CMK (cell line): ENCODE data around the gene S100A6.
"Not testable (repeated sequence)": the region's sequence is repeated elsewhere in the genome, so short reads cannot be mapped to it uniquely, and the experiment has no call there.

Source experiments
- DNase-seq: peaks from one replicate; pipeline ENCODE4 v3.0.0-alpha.2; 2010; ENCODE audit warnings: low read depth

The S100A6 gene

GRCh38 chr1:153535242-153536011 is at the start of gene S100A6:
TSS of gene S100A6 (minus strand) at chr1:153535991. CDS start at chr1:153535339, 652 bp downstream.
- DNase-seq = no peak

- DNase-seq = no peak
Observed at GRCh38 chr1:153585006-153585405, 49.2 kb upstream of the S100A6 start.

GRCh38 chr1:153583976-153584375 is 48.2 kb upstream of the S100A6 start:
- DNase-seq = no peak

- not testable (repeated sequence) for DNase-seq
Observed at GRCh38 chr1:153583514-153583913, 47.7 kb upstream of the S100A6 start.

- DNase-seq = not testable (repeated sequence)
Observed at GRCh38 chr1:153582836-153583235, 47.0 kb upstream of the S100A6 start.

GRCh38 chr1:153578936-153579335 is 43.1 kb upstream of the S100A6 start:
- DNase-seq = no peak

GRCh38 chr1:153578490-153578889 is 42.7 kb upstream of the S100A6 start:
- no peak for DNase-seq

- DNase-seq = no peak
Observed at GRCh38 chr1:153577624-153578051, 41.8 kb upstream of the S100A6 start.

GRCh38 chr1:153577138-153577537 is 41.3 kb upstream of the S100A6 start:
- DNase-seq = no peak

- not testable (repeated sequence) for DNase-seq
Observed at GRCh38 chr1:153575497-153575896, 39.7 kb upstream of the S100A6 start.

- DNase-seq = not testable (repeated sequence)
Observed at GRCh38 chr1:153575081-153575491, 39.3 kb upstream of the S100A6 start.

- DNase-seq = no peak
Observed at GRCh38 chr1:153573351-153573750, 37.6 kb upstream of the S100A6 start.

GRCh38 chr1:153572569-153573015 is 36.8 kb upstream of the S100A6 start:
- peak; percentile 20 for DNase-seq

GRCh38 chr1:153571706-153572105 is 35.9 kb upstream of the S100A6 start:
- no peak for DNase-seq

- no peak for DNase-seq
Observed at GRCh38 chr1:153570874-153571273, 35.1 kb upstream of the S100A6 start.

- no peak for DNase-seq
Observed at GRCh38 chr1:153569465-153569864, 33.7 kb upstream of the S100A6 start.

GRCh38 chr1:153568367-153569099 is 32.7 kb upstream of the S100A6 start:
- peak; percentile 73 for DNase-seq

GRCh38 chr1:153567621-153568366 is 32.0 kb upstream of the S100A6 start:
- DNase-seq = no peak

GRCh38 chr1:153566414-153567371 is 30.9 kb upstream of the S100A6 start:
- DNase-seq = peak; percentile 98

- DNase-seq = no peak
Observed at GRCh38 chr1:153565529-153566374, 30.0 kb upstream of the S100A6 start, which contains the start of gene S100A2. TSS of gene S100A2 (minus strand) at chr1:153565844. CDS start at chr1:153563877, 1,967 bp downstream.
